CD4-positive, alpha-beta T cell treated with Interleukin-17A for 4 hours (primary cell): ENCODE data around the gene GPRIN3.

Experiments used
- DNase-seq: peaks from one replicate; pipeline ENCODE4 v3.0.0-alpha.2; 2020; ENCODE audit warnings: mixed read lengths

The GPRIN3 gene

DNA sequence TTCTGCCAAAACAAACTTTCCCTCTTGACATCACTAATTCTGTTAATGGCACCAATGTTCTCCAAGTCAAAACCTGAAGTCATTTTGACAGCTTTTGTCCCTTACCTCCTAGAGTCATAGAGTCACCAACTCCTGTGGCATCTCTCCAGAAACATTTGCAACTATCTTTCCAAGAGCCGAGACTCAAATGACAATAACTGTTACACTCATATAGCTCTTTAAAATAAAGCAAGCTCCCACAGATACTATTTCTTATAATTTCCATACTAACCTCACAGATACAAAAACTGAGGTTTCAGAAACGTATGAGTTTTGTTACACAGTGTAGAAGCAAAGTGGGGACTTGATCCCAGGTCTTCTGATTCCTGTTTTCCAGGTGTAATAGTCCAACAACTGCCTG is 18.3 kb downstream of the GPRIN3 start:
- no peak for DNase-seq

DNA sequence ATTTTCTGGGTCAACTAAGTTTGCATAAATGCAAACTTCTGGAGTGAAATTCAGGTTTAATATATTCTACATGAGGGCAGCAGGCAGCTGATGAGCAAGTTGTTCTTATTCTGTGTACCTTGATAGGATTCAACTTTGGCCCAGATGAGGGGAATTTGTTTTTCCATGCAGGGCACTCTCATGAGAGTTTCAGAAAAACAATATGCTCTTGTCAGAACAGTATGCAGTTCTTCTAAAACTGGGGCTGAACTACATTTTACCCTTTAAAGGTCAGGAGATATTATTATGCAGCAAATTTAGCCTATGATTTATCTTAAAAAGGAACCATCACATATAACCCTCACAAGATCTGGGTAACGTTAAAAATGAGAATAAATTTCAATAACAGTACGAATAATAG is 19.2 kb downstream of the GPRIN3 start:
- no peak for DNase-seq

DNA sequence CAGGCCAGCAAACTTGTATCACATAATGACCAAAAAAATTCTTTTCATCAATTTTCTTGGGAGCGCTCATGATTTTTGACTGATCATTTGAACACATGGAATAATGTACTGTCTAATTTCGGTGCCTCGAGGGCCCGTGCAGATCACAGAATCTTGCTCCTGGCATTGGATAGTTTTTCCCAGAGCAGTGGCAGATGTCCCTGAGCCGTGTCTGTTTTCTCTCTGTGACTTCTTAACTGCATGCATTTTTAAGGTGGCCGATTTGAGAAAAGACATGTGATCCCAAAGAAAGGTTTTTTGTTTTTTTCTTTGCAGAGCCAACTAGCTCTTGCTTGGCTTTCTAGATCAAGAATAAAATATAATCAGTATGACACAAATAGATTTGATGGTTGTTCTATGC is 19.7 kb downstream of the GPRIN3 start:
- DNase-seq: no peak

DNA sequence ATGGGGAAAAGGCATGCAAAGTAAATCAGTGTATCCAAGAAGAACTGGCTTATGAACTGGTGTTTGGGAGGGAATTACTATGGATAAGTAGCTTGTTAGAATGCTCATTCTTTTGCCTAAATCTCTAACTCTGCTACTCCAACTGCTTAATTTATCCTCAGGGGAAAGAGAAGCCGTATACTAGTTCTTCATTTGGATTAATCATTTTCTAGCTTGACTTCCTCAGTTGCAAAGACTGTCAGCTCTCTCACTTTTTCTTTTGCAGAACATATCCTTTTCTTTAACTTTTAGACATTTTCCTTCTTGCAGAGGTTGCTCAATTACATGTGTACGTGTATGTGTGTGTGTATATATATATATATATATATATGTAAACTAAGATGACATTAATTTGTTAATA is 21.9 kb downstream of the GPRIN3 start:
- DNase-seq: no peak

DNA sequence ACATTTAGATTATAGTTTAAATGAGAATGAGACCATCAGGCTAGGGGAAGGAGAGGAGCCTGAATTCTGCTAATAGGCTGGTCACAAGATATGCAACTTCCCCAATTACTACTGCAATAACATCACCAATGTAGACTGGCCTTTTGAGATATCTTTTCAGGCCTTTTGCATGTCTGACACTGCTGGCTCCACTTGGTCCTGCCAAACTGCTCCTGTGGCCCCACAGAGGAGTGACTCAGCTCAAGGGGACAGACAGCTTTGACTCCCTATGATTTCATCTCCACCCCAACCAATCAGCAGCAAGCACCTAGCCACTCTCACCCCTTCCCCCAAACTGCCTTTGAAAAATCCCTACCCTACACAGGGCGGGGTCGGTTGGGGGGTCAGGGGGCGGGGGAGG is 22.8 kb downstream of the GPRIN3 start:
- DNase-seq: peak; percentile 46

DNA sequence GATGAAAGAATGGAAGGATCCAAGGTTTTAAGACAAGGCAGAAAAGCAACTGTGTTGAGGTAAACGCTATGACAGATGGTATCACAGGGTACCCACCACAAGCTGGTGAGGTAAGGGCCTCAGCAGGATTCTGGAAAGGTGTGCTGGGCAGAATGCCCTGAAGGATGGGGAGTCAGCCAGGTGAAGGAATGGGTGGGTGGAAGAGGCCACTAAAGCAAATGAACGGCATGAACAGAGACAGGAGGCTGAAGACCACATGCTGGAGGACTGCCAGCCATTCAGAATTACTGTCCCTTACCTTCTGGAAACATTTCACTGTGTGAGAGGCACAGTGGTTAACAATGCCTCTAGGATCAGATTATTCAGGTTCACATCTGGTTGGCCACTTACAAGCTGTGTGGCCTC is 23.6 kb downstream of the GPRIN3 start:
- DNase-seq: no peak

DNA sequence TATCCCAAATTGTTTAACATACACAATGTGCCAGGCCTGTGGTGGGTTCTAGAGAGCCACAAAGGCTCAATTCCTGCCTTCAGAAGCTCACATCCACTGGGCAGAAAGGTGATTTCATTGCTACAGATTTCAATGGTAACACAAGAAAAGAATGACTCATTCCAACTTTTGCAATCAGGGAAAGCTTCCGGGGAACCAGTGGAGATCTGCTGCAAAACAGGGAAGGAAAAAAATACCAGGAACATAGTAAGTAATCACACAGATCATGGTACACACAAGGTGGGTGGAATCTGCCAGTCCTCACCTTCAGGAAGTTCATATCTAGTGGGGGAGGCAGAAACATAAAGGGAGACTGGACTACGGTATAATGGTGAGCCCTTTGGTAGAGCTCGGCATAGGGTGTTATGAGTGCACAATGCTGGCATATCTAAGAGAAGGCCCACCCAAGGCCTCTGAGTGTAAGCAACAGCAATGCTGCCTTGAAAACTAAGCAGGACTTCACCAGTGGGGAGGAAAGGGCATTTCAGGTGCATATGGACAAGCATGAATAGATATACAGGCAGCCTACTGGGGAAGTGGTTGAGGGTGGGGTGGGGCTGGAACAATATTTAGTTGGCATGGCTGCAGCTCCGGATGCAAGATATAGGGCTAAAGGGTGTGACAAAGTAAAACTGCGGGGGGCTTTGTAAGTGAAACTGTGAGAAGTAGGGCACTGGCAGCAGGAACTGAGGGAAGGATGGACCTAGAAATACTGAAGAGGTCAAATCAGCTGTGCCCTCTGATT is 24.2 kb downstream of the GPRIN3 start:
- peak; percentile 46 for DNase-seq

DNA sequence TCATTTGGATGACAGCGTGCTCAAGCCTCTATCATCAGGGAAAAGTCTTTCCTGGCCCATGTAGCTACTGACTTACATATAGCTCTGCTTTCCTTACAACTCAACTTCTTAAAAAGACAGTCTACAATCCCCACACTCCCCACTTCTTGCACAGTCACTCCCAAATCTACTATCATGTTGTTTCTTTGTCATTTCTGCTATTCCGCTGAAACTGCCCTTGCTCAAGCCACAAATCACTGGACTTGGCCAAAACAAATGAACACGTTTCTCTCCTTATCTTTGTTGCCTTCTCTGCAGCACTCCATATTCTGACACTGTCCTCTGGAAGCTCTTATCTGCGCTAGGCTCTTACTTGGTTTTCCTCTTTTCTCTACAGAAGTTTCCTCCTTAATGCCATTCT is 28.2 kb downstream of the GPRIN3 start:
- DNase-seq: no peak

DNA sequence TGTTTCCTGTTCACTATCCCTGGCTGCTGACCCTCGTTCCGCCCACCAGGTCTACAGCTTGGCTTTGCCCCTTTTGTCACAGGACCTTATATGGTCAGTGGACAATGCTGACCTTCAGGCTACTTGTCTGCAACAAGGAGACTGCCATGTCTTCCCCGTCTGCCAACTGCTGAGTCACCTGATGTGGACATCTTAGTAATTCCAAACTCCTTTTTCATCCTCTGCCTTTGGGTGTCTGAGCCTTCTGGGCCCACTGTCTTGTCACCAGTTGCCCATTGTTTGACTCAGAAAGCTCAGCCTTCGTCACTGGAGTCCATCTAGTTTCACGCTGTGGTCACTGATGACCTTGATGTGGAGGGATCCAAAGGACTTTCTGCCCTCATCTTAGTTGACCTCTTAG is 30.2 kb downstream of the GPRIN3 start:
- DNase-seq: no peak

DNA sequence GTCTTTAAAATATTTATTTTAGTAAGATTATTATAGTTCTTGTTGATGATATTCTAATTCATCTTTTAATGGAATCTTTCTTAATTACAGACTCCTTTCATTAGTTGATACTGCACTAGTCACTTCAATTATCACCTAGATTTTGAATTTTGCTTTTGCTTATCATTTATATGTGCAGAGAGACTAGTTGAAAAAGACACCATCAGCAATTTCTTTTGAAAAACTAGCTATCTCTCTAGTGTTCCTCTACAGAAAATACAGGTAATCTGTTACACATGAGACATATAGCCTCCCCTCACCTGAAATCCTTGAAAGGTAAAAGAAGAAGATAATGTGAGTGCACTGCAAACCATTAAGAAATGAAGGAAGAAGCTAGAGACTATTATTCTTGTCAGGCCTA is 31.3 kb downstream of the GPRIN3 start:
- no peak for DNase-seq

DNA sequence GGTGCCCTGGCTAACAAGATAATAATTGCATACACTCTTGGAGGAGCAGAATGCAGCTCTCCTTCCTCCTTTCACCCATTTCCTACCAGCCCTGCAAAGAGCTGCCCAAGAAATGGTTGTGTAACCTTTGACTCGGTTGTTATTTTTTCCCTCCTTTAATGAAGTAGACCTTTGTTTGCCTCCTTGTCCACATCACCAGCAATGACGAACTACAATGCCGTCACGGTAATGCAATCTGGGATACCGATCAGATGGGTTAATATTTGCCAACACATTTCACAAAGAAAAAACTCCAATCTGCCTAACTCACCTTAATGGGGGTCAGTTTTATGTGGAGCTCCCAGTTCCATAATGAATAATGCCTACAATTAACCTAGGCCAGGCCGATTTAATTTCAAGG is 32.0 kb downstream of the GPRIN3 start:
- no peak for DNase-seq

DNA sequence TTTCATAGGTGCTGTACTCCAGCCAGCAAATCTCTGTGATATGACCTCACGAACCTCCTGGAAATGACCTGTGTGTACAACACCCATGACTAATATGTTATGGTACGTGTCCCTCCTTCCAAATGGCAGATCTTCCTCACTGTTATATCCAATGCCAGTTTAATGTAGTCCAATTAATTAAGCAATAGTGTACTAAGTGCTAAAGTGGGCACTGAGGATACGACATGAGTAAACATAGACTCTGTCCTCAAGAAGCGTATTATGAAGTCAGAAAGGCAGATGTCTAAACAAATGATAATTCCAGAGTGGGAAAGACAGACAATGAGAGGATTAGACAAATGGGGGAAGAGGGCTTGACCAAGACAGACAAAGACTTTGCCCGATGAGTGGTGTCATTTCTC is 33.9 kb downstream of the GPRIN3 start:
- DNase-seq: no peak

DNA sequence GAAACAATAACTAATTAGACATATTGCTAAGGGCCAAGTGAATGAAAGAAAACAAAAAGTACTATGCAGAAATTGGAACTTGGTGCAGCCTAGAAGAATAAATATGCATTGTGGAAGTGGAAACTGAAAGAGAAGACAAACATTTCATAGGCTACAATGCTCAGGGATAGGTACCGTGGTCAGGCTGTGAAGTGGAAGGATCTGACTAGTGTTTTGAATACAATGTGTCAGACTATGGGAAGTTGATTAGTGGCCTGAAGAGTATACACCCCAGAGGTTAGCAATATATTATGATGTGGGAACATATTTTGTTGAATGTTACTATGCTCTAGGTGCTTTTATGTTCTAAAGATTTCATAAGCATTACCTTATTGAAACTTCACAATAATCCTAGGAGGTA is 36.8 kb downstream of the GPRIN3 start:
- no peak for DNase-seq

DNA sequence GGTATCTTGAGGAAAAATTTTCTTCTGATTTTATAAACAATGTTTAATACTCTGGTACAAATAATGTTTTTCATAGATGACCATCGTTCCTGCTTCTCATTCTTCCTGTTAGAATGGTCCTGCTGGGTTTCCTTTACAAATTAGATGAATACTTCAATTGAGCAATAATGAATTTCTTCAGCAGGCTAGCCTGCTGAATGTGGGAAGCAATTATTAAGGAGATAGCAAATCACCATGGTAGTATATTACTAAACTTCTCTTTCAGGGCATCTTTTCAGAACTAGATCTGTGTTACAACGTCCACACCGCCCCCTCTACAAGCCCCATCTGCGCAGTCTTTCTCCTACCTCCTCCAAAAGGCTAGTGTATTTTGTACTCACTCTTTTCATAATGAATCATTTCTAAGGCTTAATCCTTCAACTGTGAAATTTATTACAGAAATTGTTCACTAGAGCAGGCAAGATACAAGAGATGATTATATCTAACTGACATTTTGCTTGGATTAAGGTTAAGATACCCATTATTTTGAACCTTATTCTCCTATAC is 38.4 kb downstream of the GPRIN3 start:
- DNase-seq: no peak

DNA sequence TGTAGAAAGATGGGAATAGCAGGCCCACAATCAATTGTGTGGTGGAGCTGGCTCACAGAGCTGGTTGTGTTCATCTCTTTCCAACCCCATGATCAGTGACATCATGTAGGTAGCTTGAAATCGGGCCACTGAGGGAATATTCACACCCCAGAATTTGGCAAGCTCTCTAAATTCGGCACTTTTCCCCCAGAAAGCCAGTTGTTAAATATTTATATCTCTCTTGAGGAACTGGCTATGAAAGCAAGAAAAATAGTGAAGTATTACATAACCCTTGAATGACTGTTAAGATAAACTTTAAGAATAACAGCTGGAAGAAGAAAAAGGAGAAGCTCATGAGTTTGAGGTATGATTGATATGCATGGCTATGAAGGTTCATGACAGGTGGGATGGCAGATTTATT is 38.9 kb downstream of the GPRIN3 start:
- DNase-seq: no peak

DNA sequence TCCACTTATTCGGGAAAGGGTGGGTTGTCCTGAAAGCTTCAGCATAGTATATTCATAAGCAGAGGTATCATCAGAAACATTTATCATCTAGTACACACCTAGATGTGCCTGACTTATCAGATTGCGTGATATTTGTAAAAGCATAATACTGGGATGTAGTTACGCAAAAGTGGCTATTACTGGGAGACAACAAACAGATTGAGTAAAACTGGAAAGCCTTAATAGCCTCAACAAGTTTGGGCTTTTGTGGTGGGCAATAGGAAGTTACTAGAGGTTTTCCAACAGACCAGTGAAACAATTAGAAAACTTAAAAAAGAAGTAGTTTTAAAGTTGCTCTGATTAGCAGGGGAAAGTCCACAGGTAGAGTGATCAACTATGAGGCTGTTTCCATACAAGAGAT is 39.8 kb downstream of the GPRIN3 start:
- no peak for DNase-seq

DNA sequence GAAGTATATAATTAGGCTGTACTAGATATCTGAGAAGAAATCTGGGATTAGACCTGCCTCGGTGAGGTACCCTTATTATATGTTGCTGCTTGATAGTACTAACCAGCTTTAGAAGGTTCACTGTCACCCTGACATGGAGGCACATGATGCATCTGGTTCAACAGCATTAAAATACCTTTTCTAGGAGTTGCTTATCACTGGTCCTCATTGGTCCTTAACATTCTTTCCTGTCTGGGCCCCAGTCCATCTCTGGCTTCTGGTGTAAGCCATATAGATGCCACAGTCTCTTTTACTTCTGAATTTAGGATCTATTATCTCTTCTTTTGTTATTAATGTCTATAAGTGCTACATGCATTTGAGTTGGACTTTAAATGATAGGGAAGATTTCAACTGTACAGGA is 40.2 kb downstream of the GPRIN3 start:
- DNase-seq: no peak

DNA sequence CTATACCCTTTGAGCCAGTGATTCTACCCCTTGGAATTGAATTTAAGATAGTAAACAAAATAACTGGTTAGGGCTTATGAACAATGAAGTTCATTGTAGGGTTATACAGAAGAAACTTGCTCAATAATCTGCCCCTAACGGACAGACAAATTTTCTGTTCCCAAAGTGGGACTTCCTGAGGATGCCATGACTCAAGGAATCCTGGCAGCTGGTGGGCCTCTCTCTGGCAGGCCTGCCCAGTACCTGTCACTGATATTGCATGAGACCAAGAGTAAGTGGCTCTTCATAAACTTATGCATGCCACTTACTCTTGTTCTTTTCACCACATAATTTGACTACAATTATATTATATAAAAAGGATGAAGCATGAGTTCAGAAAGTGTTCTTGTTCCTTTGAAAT is 41.5 kb downstream of the GPRIN3 start:
- DNase-seq: no peak

DNA sequence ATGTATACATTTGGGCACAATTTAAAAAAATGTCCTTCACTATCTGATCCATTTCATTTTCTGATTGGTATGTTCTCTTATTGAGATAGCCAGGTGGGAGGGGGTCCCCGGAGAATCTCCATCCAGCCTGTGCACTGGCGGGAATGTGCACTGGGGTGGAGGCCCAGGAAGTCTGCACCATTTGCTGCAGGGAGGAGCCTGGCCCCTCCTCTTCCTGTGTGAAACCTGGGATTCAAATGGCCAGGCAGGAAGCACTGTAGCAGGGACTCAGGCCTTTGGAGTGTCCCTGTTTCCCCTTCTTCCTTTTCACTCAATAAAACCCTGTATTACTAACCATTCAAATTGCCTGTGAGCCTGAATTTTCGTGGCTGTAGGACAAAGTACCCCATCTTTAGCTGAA is 44.3 kb downstream of the GPRIN3 start:
- DNase-seq: no peak

DNA sequence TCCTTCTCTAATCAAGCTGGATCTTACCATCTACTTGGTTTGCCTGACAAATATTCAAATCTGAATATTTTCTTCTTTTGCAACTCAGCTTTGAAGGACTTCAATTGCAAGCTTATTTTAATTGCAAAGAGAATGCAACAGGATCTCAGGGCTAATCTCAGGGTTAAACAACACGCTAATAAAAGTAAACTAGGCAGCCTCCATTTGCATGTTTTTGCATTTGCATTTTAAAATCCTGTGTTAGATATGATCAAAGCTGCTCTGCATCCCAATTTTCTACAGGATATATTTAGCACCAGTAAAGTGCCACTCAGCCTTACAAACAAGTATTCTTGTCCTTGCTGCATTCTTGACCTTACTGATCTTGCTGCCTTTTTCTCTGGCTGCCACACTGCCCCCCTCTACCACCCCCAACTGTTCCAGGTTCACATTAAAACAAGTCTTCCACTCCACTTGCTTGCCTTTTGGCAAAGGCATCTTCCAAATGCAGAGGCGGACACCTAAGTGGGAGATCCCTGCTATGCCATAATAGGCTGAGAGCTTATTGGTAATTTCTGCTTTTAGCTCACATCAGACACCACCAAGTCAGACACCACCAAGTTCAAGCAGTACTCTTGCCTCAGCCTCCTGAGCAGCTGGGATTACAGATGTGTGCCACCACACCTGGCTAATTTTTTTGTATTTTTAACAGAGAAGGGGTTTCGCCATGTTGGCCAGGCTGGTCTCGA is 48.1 kb downstream of the GPRIN3 start:
- DNase-seq: no peak

DNA sequence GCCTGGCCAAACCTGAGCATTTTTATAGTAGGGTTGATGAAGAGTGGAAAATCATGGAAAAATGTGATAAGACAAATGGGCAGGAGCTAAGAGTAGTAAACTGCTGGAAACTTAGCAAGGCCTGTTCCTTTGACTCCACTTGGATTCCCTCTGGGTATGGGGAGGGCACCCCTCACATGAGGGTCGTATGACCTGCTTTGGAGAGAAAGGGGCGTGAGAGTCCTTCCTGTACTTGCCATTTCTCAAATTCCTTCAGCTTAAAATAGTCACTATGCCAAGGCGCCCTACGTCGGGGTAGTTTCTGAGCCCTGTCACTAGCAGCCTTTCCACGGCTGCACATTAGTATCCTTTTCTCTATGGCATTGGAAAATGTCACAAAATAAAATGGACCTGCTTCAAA is 49.1 kb downstream of the GPRIN3 start:
- no peak for DNase-seq

DNA sequence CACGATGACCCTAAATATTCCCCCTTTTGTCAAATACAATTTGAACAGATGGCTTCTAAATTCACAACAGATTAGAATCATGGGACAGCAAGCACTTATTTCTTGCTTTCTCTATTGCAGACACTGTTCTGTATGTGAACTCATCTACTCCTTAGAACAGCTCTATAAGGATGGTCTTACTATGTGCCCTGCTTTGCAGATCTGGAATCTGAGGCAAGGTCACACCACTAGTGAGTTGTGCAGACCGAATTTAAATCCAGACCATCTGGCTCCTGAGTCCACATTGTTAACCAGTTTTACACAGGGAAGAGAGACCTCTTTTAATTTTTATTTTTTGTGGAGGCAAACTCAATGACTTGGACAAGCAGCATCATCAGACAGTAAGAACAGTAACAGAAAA is 50.2 kb downstream of the GPRIN3 start:
- DNase-seq: no peak

DNA sequence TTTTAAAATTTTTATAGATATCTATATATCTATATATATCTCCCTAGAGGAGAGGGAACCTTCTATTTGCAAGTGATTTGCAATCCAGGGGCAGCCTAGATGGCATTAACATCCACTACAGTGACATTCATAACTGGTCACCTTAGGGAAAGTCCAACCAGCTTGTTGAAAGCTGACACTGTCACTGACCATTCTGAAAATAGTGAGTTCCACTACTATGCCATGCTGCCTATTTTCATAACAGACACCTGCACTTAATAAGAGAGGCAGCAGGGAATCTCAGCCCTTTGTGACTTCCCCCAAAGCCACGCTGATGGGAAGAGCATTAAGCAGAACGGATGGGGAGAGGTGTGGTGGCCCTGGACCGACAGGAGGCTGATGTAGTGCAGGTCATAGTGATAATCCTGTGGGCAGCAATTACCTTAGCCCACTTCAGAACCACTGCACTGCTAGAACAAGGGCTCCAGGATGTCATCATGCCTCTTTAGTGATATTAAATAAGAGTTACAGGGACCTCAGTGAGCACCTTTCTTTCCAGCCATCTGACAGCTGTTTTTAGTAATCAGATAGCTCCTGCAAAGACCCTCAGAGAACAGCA is 51.3 kb downstream of the GPRIN3 start:
- DNase-seq: no peak

DNA sequence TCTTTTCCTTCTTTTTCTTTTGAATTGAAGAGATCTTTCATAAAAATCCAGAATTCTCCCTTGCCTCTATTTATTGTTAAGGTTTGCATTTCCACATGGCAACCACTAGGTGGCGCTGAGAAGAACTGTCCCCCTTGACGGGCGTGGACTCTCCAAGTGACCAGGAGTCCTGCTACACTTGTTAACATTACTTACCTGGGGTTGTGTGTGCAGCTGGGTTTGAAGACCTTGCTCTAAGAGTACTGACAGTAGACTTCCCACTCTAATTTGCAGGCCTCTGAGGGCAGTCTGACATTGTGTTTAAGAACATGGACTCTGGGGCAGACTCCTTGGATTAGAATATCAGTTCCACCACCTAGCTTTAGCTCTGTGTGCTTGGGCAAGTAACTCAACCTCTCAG is 52.8 kb downstream of the GPRIN3 start:
- DNase-seq: peak; percentile 63
